ENCODE data around the gene UBE2N. TPM values are rescaled to one million over a fixed set of nuclear protein-coding genes. Genes with fewer than 3 reads are reported as not detected.

Gene UBE2N
- total and polyA plus RNA-seq, 2 of the 8 experiments (the other 6 are each of a cell fraction or from before 2014, with no cell fraction given) = 108 to 225 TPM

- no peak for TF ChIP-seq CBX8 (IDR thresholded peaks at IDR 0.05; ENCODE audit: borderline replicate concordance, low read depth, low read length)
- TF ChIP-seq EZH2 (IDR thresholded peaks at IDR 0.05; ENCODE audit: low read depth, low read length, severe bottlenecking) = no peak
- TF ChIP-seq PHF8 (conservative IDR thresholded peaks at IDR 0.05; ENCODE audit: low read depth, low read length) = no peak
- TF ChIP-seq SRF (IDR thresholded peaks at IDR 0.05; ENCODE audit: low read depth, low read length) = no peak
- no peak for TF ChIP-seq MAFK (IDR thresholded peaks at IDR 0.05; ENCODE audit: low read depth, low read length)
Measured at GRCh38 chr12:93460003-93460402, 18.3 kb upstream of the UBE2N start (continued).
